Osteoblast (primary cell): ENCODE results near the gene XYLT2. TPM values are rescaled to one million over a fixed set of nuclear protein-coding genes. Genes with fewer than 3 reads are reported as not detected.

Experiments used
- DNase-seq: peaks from one replicate; pipeline ENCODE4 v3.0.0; 2011; ENCODE audit warnings: low spot score, mixed read lengths; ENCODE audit not compliant: insufficient read length; ENCODE audit errors: missing footprints
- H2AFZ ChIP-seq: 2 replicates; pipeline ENCODE4 v1.6.0; 2011; ENCODE audit warnings: mild to moderate bottlenecking, low read length
- H3K27ac ChIP-seq: 2 replicates; pipeline ENCODE4 v1.5.1; 2011; ENCODE audit warnings: mild to moderate bottlenecking, low read depth, low read length, moderate library complexity
- H3K27me3 ChIP-seq: 2 replicates; pipeline ENCODE4 v1.6.0; 2012; ENCODE audit warnings: mild to moderate bottlenecking, control low read depth, inconsistent platforms, low read length, moderate library complexity; ENCODE audit not compliant: insufficient read depth
- H3K36me3 ChIP-seq: 2 replicates; pipeline ENCODE4 v1.5.1; 2011; ENCODE audit warnings: mild to moderate bottlenecking, low read length, control low read depth, moderate library complexity; ENCODE audit not compliant: insufficient read depth
- H3K4me1 ChIP-seq: 2 replicates; pipeline ENCODE4 v1.5.1; 2011; ENCODE audit warnings: mild to moderate bottlenecking, low read length, control low read depth, moderate library complexity; ENCODE audit not compliant: insufficient read depth
- H3K4me2 ChIP-seq: 2 replicates; pipeline ENCODE4 v1.6.0; 2011; ENCODE audit warnings: mild to moderate bottlenecking, low read length; ENCODE audit not compliant: insufficient read depth
- H3K4me3 ChIP-seq: fragments of 200-600 bp; sonication (generic); 3 replicates; pipeline ENCODE4 v1.5.1; 2012; ENCODE audit warnings: mild to moderate bottlenecking, low read length, inconsistent platforms; ENCODE audit not compliant: insufficient read depth
- H3K79me2 ChIP-seq: 2 replicates; pipeline ENCODE4 v1.6.0; 2012; ENCODE audit warnings: mild to moderate bottlenecking, low read length, control low read depth, inconsistent platforms; ENCODE audit not compliant: insufficient read depth
- H3K9me3 ChIP-seq: 2 replicates; pipeline ENCODE4 v1.5.1; 2011; ENCODE audit warnings: low read depth, low read length, control low read depth
- H4K20me1 ChIP-seq: 2 replicates; pipeline ENCODE4 v1.6.0; 2012; ENCODE audit warnings: mild to moderate bottlenecking, low read length, control low read depth; ENCODE audit not compliant: insufficient read depth
- total RNA-seq: library from RNA; depleted of rRNA; stranded (reverse); fragments of >200 nt; gene quantifications from 2 replicates; pipeline ENCODE4 v1.2.3, GENCODE V29; 2012
- TF ChIP-seq, protein P1 (sequence below): IDR thresholded peaks from 2 replicates; pipeline ENCODE4 v1.5.1; 2011; ENCODE audit warnings: mild to moderate bottlenecking, low read depth, low read length, moderate library complexity; ENCODE audit errors: extremely low read depth

XYLT2 gene
- total RNA-seq, 1 donor, result 40.5 TPM

DNA sequence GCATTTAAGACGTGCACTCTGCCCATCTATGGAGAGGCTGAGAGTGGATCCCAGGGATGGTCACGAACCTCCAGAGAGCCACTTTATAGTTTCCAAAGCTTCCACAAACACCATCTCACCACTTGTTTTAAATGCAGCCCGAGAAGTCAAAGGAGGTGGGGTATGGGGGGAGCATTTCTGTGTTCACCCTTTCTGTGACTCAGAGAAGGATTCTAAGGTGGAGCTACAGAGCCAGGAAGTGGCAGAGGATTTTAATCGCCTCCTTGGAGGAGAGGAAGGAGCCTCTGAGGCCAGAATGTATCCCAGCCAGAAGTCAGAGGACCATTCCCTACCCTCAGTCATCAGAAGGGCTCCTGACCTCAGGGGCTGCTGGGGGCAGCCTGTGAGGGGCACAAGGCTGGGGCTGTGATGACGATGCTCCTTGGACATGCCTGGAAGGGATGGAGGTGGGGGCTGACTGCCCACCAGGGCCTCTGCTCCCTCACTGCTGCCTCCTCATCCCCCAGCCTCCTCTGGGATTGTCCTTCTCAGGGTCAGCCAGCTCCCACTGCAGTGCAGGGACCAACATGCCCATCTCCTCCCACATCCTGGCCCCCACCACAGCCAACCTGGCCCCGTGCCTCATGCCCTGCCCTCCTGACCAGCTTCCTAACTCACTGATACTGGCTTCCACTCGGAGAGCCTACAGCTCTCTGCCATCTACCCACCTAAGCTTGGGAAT lies 2.8 kb downstream of the XYLT2 start:
- no peaks in the 10 kb centered on the region for H3K27me3 ChIP-seq
- H3K36me3 ChIP-seq, result peaks cover 9% of the 10 kb centered on the region
- H2AFZ ChIP-seq, result no peak overlapping the region
- peak; percentile 97 for DNase-seq
- peak overlapping the region; percentile 92 for H3K4me2 ChIP-seq
- TF ChIP-seq, protein P1, sequence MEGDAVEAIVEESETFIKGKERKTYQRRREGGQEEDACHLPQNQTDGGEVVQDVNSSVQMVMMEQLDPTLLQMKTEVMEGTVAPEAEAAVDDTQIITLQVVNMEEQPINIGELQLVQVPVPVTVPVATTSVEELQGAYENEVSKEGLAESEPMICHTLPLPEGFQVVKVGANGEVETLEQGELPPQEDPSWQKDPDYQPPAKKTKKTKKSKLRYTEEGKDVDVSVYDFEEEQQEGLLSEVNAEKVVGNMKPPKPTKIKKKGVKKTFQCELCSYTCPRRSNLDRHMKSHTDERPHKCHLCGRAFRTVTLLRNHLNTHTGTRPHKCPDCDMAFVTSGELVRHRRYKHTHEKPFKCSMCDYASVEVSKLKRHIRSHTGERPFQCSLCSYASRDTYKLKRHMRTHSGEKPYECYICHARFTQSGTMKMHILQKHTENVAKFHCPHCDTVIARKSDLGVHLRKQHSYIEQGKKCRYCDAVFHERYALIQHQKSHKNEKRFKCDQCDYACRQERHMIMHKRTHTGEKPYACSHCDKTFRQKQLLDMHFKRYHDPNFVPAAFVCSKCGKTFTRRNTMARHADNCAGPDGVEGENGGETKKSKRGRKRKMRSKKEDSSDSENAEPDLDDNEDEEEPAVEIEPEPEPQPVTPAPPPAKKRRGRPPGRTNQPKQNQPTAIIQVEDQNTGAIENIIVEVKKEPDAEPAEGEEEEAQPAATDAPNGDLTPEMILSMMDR, result no peak
- peaks cover 66% of the 10 kb centered on the region for H3K79me2 ChIP-seq
- peaks cover 32% of the 10 kb centered on the region for H3K4me1 ChIP-seq
- H4K20me1 ChIP-seq, result peaks cover 50% of the 10 kb centered on the region
- no peaks in the 10 kb centered on the region for H3K9me3 ChIP-seq
- H3K27ac ChIP-seq, result peak overlapping the region; percentile 14
- no peak overlapping the region for H3K4me3 ChIP-seq

DNA sequence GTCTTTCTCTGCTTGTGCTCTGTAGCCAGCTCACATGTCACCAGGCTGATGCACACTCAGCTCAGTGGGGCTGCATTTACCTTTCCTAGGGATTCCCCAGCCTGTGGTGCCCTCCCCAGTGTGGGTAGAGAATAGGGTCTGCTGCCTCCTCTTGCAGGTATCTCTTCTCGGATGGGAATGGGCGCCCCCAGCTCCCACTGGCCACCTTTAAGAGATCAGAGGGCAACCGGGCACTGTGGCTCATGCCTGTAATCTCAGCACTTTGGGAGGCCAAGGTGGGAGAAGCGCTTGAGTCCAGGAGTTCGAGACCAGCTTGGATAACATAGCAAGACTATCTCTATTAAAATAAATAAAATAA lies 3.3 kb downstream of the XYLT2 start:
- H3K4me2 ChIP-seq, result peak overlapping the region; percentile 92
- H3K36me3 ChIP-seq, result peaks cover 14% of the 10 kb centered on the region
- H3K4me3 ChIP-seq, result no peak overlapping the region
- H3K27ac ChIP-seq, result no peak overlapping the region
- DNase-seq, result no peak
- H2AFZ ChIP-seq, result no peak overlapping the region
- H3K79me2 ChIP-seq, result peaks cover 66% of the 10 kb centered on the region
- TF ChIP-seq, protein P1, result no peak
- H3K27me3 ChIP-seq, result no peaks in the 10 kb centered on the region
- peaks cover 56% of the 10 kb centered on the region for H4K20me1 ChIP-seq
- no peaks in the 10 kb centered on the region for H3K9me3 ChIP-seq
- H3K4me1 ChIP-seq, result peaks cover 32% of the 10 kb centered on the region

DNA sequence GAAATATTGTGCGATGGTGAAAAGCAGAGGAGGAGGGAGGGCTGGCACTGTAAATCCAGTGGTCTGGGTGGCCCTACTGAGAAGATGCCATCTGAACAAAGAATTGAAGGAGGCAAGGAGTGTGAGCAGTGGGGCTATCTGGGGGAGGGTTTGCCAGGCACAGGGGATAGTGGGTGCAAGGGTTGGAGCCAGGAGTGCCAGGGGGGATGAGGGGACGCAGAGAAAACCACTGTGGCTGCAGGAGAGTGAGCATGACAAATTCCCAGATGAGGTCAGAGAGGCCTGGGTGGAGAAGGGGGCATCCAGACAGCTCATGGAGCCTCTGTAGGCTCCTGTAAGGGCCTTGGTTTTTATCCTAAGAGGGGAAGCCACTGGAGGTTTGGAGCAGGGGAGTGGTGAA lies 4.8 kb downstream of the XYLT2 start:
- H2AFZ ChIP-seq, result no peak overlapping the region
- no peaks in the 10 kb centered on the region for H3K9me3 ChIP-seq
- H3K27ac ChIP-seq, result no peak overlapping the region
- H3K27me3 ChIP-seq, result no peaks in the 10 kb centered on the region
- no peak overlapping the region for H3K4me3 ChIP-seq
- DNase-seq, result no peak
- peaks cover 69% of the 10 kb centered on the region for H3K79me2 ChIP-seq
- H3K4me2 ChIP-seq, result no peak overlapping the region
- peaks cover 25% of the 10 kb centered on the region for H3K4me1 ChIP-seq
- TF ChIP-seq, protein P1, result no peak
- H4K20me1 ChIP-seq, result peaks cover 60% of the 10 kb centered on the region
- peaks cover 28% of the 10 kb centered on the region for H3K36me3 ChIP-seq

DNA sequence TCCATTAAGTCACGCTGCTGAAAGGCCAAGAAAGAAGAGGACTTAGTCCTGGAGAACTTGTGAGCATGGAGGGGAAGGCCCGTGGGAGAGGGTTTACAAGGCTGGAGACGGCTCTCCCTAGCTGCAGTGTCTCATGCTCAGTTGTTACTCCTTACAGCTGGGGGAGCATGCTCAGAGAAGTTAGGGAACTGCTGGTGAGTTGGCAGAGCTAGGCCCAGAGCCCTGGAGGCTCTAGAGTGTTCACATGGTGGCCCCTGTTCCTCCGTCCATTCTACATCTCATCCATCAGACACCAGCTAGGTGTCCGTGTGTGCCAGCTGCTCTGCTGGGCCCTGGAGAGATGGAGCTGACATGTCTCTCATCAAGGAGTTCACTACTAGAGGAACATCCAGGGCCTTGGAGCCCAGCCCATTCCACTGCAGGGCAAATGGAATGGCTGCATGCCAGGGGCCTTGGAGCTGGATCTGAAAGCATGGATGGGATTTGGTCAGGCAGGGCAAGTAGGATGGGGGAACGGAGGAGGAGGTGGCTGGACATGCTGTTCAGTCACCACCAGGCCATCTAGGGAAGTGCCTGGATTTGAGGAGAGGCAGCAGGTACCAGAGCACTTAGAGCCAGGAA lies 6.3 kb downstream of the XYLT2 start:
- no peak overlapping the region for H2AFZ ChIP-seq
- H3K79me2 ChIP-seq, result peaks cover 59% of the 10 kb centered on the region
- H3K27ac ChIP-seq, result no peak overlapping the region
- peaks cover 70% of the 10 kb centered on the region for H4K20me1 ChIP-seq
- no peaks in the 10 kb centered on the region for H3K9me3 ChIP-seq
- H3K36me3 ChIP-seq, result peaks cover 42% of the 10 kb centered on the region
- no peak overlapping the region for H3K4me3 ChIP-seq
- peaks cover 20% of the 10 kb centered on the region for H3K4me1 ChIP-seq
- TF ChIP-seq, protein P1, result no peak
- no peaks in the 10 kb centered on the region for H3K27me3 ChIP-seq
- H3K4me2 ChIP-seq, result no peak overlapping the region
- no peak for DNase-seq
